IMR-90 (cell line): ENCODE data around the gene SVIL. TPM values are rescaled to one million over a fixed set of nuclear protein-coding genes. Genes with fewer than 3 reads are reported as not detected.

Source experiments
- polyA plus RNA-seq, 3 experiments: library from polyadenylated mRNA; depleted of rRNA; stranded (reverse); fragments of >200 nt; gene quantifications; 2 replicates each; pipeline ENCODE4 v1.2.3, GENCODE V29; 2012; ENCODE audit warnings: low replicate concordance in 1 of 3
- total RNA-seq: library from RNA; depleted of rRNA; stranded (reverse); fragments of >200 nt; gene quantifications from 2 replicates; pipeline ENCODE4 v1.2.3, GENCODE V29; 2012
- TF ChIP-seq, protein P1 (sequence below): conservative IDR thresholded peaks from 2 replicates; pipeline ENCODE4 v1.5.1; 2012; ENCODE audit warnings: mild to moderate bottlenecking, low read depth, low read length, improper control_type of control experiment

SVIL gene
- total and polyA plus RNA-seq, 2 of the 4 experiments (the other 2 are of a cell fraction) = 11.5 to 11.6 TPM

DNA sequence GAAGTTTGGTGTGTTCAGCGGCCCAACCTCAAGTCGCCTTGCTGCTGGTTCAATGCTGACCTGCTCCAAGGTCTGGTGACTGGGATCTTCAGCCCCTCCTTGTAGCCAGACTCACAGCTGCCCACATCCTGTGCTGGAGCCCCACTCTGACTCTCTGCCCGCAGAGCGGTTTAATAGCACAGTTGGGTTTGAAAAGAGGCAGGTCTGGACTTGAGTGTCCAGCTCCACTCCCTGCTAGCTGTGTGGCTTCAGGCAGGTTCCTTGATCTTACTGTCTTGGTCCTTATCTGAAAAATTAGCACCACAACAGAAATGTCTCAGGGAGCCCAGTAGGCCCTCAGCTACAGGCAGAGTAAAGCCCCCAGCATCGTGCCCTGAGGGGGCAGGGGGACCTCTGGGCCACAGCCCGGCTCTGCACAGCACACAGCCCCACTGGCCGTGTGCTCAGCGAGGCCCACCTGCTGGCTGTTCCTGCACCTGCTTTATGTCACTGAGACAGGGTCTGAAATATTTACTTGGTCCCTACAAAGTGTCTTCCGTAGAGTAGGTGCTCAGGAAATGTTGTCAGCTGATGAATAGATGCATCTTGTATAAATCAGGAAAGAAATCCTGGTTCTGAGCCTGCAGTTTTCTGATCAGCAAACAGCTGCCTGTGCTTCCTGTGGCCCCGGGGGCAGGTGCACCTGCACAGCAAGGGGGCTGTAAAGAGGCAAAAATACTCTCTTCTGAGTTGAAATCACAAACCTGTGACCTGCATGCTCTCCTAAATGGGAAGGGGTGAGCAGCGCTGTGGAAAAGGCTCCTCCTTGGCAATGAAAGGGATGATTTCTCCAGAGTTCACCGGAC lies 155.5 kb downstream of the SVIL start (continued):
- TF ChIP-seq, protein P1, sequence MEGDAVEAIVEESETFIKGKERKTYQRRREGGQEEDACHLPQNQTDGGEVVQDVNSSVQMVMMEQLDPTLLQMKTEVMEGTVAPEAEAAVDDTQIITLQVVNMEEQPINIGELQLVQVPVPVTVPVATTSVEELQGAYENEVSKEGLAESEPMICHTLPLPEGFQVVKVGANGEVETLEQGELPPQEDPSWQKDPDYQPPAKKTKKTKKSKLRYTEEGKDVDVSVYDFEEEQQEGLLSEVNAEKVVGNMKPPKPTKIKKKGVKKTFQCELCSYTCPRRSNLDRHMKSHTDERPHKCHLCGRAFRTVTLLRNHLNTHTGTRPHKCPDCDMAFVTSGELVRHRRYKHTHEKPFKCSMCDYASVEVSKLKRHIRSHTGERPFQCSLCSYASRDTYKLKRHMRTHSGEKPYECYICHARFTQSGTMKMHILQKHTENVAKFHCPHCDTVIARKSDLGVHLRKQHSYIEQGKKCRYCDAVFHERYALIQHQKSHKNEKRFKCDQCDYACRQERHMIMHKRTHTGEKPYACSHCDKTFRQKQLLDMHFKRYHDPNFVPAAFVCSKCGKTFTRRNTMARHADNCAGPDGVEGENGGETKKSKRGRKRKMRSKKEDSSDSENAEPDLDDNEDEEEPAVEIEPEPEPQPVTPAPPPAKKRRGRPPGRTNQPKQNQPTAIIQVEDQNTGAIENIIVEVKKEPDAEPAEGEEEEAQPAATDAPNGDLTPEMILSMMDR = no peak
